ENCODE measurements around the gene LRPAP1. TPM values are rescaled to one million over a fixed set of nuclear protein-coding genes. Genes with fewer than 3 reads are reported as not detected.

LRPAP1 gene
- total RNA-seq, 1 donor from 2014 or later = 30.4 TPM

DNA sequence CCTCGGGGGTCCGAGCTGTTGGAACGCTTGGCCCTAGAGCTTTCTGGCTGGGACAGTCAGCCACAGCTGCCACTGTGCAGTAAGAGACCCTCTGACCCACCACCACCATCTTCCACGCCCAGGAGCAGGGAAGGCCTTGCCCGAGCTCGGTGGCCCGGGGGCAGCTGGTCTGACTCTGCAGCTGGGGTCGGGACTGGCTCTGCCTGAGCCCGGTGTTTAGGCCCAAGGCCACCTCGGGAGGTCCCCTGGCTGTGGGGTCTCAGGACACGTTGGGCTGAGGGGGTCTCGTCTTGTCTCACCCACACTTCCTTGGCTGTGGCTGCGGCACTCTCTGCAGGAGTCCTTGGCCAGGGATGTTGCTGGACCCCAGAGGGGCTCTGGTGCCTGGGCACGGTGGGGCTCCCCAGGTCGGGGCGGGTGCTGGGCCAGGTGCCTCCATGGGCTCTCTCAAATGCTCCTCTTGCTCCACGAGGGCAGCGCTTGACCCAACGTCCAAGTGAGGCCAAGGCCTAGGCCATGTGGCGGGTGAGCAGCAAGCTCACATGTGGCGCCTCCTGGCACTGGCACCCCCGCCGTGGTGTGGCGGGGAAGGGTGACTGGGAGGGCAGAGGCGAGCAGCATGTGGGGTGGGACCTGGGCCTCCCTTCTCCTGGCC, 46.2 kb downstream of the LRPAP1 start:
- DNase-seq (ENCODE audit: low read depth in 2 of 2) = no peak

DNA sequence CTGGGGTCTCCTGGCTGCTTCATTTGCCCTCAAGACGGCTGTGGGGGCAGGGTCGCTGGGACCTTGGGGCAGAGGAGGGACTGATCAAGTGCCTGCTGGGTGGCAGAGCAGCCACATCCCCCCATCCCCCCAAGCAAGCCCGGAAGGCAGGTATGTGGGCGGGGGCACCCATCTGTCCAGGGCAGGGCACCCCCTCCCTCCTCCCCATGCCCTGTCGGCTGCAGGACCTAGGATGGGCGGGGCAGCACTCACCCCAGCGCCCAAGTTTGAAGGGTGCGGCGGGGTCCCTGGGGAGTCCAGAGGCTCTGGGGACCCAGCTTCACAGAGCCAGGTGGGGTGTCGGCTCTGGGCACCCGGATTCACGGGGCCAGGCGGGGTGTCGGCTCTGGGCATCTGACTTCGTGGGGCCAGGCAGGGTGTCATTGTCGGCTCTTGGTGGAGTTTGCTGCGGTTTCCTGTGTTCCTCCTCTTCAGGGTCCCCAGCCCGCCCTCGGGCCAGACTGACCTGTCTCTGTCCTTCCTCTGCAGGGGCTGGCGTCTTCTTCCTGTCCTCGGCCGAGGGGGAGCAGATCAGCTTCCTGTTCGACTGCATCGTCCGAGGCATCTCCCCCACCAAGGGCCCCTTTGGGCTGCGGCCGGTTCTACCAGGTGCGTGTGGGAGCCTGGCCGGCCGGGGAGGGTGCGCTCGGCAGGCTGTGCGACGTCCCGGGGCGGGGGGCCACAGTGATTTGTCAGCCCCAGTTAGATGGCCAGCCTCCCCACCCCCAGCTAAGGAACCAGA, 47.0 kb downstream of the LRPAP1 start:
- no peak for DNase-seq (ENCODE audit: low read depth in 2 of 2)

- no peak for DNase-seq (ENCODE audit: low read depth in 2 of 2)
Observed at GRCh38 chr4:3484057-3484973, 47.9 kb downstream of the LRPAP1 start.

DNA sequence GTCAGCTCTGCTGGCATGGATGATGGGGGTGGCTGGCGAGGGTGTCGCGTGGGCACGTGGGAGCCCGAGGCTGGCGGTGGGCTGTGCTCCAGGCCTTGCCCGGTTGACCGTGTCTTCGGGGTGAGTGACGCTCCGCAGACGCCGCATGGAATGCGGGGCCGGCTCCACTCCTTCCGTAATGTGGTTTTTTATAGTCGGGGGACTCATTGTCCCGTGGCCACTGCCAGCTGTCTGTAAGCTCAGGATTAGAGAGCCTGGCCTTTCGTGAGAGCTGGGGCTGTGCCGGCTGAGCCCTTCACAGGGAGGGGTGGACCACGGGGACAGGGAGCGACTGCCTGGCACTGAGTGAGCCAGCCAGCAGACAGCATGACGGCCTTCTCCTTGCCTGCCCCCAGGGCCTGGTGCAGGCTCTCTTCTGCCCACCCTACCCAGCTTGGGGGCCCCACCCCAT, 48.7 kb downstream of the LRPAP1 start:
- no peak for DNase-seq (ENCODE audit: low read depth in 2 of 2)

DNA sequence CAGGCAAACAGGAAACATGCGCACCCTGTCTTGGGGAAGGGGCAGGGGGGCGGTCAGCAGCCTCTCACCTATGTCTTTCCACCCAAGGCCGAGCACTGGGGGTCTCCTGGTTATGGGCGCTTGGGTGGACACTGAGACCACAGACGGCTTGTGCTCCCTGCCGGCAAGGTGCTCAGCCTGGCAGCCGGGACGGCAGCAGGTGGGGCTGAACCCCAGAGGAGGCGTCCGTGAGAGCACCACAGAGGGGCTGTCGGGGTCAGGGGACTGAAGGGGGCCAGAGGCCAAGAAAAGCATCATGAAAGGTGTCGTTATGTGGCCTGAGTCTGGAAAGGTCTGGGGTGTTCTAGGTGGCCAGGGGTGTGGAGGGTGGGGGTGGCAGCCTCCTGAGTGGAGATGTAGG, 49.5 kb downstream of the LRPAP1 start:
- DNase-seq (ENCODE audit: low read depth in 2 of 2) = no peak

DNA sequence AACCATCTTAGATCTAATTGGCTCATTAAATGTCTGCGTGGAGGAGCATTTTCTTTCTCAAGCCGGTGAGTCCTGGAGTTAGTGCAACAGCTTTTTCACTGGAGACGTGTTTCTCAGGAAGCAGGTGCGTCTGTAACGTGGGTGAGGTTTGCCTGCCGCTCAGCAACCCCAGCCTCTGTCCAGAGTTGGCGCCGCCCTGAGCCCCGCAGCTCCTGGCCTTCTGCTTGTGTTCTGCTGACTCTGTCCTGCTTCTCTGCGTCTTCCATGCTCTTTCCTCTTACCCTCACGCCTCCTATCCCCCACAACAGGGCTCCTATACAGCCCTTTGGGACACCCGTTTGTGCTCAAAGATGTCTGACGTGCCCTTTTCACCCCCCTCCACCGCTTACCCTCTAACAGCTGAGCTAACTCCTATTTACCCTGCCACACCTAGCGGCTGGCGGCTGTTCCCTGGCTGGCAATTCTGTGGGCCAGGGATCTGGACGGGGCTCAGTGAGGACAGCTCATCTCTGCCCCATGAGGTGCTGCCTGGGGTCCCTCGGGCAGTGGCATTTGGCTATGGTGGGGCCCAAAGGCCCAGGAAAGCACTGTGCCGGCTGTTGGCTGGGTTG, 50.3 kb downstream of the LRPAP1 start:
- no peak for DNase-seq (ENCODE audit: low read depth in 2 of 2)

GRCh38 chr4:3481113-3481531, 51.1 kb downstream of the LRPAP1 start:
- no peak for DNase-seq (ENCODE audit: low read depth in 2 of 2)

GRCh38 chr4:3480528-3481112, 51.6 kb downstream of the LRPAP1 start:
- DNase-seq (ENCODE audit: low read depth in 2 of 2) = peak; percentile 14 to 64

GRCh38 chr4:3479358-3480101, 52.7 kb downstream of the LRPAP1 start:
- DNase-seq (ENCODE audit: low read depth in 2 of 2) = no peak

- no peak for DNase-seq (ENCODE audit: low read depth in 2 of 2)
Observed at GRCh38 chr4:3478446-3479357, 53.5 kb downstream of the LRPAP1 start.

DNA sequence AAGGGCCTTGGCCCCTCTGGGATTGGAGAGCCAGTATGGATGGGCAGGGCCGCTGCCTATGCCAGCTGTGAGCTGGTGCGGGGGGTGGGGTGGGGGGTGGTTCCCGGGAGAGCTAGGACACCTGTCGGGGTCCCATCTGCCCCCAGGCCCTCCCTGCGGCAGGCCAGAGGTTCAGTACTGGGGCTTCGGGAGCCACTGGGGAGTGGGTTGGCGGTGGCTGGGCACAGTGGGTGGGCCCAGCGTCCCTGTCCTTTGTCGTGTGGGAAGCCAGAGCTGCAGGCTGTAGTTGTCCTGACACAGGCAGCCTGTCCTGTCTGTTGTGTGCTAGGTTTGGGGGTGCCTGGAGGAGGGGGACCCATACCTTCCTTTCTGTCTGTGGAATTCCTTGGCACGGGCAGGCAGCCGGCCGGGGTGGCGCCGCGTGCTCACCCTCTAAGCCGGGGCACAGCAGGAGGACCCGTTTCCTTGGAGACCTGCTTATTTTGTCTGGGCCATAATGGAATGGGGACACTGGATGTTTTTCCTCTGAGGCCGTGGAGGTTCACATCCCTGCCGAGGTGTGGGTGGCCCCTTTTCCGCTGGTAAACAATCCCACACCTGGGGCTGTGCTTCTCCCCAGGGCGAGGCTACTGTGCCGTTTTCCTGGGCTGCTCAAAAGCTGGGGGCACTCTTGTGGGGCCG, 54.3 kb downstream of the LRPAP1 start:
- no peak for DNase-seq (ENCODE audit: low read depth in 2 of 2)

GRCh38 chr4:3476936-3477749, 55.1 kb downstream of the LRPAP1 start:
- DNase-seq (ENCODE audit: low read depth in 2 of 2) = no peak

DNA sequence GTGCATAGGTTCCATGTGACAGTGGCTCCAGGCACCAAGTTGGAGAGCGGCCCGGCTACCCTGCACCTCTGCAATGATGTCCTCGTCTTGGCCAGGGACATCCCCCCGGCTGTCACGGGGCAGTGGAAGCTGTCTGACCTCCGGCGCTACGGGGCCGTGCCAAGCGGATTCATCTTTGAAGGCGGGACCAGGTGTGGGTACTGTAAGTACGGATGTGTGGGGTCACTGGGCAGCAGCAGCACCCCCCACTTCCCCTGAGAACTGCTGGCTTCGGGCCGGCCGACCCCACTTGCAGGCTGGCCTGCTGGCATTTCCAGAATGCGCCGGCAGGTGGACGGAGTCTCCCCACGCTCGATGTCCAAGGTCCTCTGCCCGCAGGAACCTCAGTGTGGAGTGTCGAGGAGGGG, 55.9 kb downstream of the LRPAP1 start:
- DNase-seq (ENCODE audit: low read depth in 2 of 2) = no peak

- DNase-seq (ENCODE audit: low read depth in 2 of 2) = no peak
Observed at GRCh38 chr4:3475713-3476260, 56.4 kb downstream of the LRPAP1 start.

- no peak for DNase-seq (ENCODE audit: low read depth in 2 of 2)
Observed at GRCh38 chr4:3475041-3475712, 57.0 kb downstream of the LRPAP1 start.

DNA sequence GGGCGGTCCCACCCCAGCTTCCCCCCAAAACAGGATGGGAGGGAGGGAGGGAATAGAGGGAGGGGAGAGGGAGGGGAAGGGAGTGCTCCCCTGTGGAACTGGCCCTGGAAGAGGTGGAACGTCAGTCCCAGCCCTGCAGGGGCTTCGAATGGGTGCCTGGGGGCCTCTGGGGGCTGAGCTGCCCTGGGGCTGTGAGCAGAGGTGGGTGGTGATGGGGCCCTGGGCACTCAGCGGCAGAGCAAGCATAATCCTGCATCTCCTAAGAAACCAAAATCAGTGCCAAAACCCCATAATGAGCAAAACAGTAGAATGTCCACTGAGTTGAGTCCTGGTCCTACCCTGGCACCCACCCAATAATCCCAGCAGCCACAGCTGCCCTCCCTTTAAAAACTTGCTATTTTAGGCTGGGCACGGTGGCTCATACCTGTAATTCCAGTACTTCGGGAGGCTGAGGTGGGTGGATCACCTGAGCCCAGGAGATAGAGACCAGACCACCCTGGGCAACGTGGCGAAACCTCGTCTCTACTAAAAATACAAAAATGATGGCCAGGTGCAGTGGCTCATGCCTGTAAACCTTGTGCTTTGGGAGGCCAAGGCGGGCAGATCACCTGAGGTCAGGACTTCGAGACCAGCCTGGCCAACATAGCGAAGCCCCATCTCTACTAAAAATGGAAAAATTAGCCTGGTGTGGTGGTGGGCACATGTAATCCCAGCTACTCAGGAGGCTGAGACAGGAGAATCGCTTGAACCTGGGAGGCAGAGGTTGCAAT, 58.0 kb downstream of the LRPAP1 start:
- DNase-seq (ENCODE audit: low read depth in 2 of 2) = no peak

All from dermis microvascular lymphatic vessel endothelial cell (primary cell).